Measurements from ENCODE around the gene ALOX12B.

GRCh38 chr17:8071496-8071895 is 16.0 kb downstream of the ALOX12B start:
- TF ChIP-seq, protein P1, sequence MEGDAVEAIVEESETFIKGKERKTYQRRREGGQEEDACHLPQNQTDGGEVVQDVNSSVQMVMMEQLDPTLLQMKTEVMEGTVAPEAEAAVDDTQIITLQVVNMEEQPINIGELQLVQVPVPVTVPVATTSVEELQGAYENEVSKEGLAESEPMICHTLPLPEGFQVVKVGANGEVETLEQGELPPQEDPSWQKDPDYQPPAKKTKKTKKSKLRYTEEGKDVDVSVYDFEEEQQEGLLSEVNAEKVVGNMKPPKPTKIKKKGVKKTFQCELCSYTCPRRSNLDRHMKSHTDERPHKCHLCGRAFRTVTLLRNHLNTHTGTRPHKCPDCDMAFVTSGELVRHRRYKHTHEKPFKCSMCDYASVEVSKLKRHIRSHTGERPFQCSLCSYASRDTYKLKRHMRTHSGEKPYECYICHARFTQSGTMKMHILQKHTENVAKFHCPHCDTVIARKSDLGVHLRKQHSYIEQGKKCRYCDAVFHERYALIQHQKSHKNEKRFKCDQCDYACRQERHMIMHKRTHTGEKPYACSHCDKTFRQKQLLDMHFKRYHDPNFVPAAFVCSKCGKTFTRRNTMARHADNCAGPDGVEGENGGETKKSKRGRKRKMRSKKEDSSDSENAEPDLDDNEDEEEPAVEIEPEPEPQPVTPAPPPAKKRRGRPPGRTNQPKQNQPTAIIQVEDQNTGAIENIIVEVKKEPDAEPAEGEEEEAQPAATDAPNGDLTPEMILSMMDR (IDR thresholded peaks at IDR 0.05), result no peak
- no peak for TF ChIP-seq POLR2A (IDR thresholded peaks at IDR 0.05)

Data from tibial nerve (tissue), 3 donors.